Measurements from ENCODE around the gene CABP5.
"Not testable (repeated sequence)": the region's sequence is repeated elsewhere in the genome, so short reads cannot be mapped to it uniquely, and the experiment has no call there.

Gene CABP5

DNA sequence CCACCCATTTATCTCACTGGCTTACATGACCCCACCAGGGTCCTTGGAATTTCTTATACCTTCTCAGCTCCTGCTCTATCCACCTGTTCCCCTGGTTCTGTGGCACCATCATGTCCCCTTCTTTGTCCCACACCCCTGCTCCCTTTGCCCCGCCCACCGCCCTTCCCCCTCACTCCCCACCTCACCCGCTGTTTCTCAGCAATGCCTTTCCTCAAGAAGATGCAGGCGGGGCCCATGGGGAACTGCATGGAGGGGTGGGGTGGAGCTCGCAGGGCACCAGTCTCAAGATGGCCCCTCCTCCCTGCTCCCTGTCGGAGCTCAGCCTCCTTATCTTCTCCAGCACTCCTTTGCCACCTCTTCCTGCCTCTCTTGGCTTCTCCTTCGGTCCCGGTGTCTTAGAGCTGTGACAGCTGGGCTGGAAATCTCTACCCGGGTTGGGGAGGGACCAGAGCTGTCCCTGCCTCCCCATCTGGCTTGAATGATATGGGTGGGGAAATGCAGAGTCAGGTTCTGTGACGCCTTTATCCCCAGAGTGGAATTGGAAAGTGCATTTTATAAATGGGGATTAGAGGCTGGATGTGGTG lies at the start of gene CABP5:
CABP5 (minus strand) TSS at position 405 of the 584 bp plus-strand sequence; CDS start at position 248, 157 bp downstream.
- DNase-seq (ENCODE audit: low read depth): no peak

DNA sequence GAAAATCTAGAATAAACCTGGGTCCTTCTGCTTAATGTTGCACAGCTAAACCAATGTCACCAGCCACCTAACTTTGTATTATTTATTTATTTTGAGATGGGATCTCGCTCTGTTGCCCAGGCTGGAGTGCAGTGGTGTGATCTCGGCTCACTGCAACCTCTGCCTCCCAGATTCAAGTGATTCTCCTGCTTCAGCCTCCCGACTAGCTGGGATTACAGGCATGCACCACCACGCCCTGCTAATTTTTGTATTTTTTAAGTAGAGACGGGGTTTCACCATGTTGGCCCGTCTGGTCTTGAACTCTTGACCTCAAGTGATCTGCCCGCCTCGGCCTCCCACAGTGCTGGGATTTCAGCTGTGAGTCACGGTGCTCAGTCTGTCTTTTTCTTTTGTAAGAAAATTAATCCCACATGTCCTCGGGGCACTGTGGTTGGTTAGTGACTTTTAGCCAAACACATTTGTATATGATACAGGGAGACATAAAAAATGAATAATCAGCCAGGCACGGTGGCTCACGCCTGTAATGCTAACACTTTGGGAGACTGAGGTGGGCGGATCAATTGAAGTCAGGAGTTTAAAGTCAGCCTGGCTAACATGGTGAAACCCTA lies 47.3 kb upstream of the CABP5 start:
- DNase-seq (ENCODE audit: low read depth): not testable (repeated sequence)

DNA sequence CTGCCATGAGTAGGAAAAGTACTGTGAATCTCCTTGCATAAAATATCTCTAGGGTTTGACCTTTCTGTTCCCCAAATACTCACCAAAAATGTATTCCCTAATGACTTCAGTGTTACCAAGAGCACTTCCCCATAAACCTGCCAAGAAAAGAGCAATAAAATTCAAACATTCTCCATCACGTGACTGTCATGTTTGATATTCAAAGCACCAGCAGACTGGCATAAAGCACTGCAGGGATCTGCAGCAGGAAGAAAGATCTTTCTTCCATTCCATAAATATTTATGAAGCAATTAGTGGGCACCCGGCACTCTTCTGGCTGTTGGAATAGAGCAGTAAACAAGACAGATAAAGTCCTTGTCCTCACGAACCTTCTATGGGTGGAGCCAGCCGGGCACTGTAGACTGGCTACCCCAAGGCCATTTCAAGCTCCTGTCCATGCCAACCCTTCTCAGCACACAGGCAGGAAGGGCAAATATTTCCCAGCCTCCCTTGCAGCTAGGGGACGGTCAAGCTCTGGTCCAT lies 46.5 kb upstream of the CABP5 start:
- no peak for DNase-seq (ENCODE audit: low read depth)

DNA sequence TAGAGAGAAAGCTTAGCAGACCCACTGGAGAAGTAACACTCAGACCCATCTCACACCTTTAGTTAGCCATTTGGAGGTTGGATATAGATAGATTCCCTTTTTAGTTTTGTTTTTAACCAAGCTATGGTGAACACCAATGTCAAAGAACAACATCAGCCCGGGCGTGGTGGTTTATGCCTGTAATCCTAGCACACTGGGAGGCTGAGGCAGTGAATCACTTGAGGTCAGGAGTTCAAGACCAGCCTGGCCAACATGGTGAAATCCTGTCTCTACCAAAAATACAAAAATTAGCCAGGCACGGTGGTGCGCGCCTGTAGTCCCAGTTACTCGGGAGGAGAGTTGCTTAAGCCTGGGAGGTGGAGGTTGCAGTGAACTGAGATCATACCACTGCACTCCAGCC lies 45.1 kb upstream of the CABP5 start:
- not testable (repeated sequence) for DNase-seq (ENCODE audit: low read depth)

DNA sequence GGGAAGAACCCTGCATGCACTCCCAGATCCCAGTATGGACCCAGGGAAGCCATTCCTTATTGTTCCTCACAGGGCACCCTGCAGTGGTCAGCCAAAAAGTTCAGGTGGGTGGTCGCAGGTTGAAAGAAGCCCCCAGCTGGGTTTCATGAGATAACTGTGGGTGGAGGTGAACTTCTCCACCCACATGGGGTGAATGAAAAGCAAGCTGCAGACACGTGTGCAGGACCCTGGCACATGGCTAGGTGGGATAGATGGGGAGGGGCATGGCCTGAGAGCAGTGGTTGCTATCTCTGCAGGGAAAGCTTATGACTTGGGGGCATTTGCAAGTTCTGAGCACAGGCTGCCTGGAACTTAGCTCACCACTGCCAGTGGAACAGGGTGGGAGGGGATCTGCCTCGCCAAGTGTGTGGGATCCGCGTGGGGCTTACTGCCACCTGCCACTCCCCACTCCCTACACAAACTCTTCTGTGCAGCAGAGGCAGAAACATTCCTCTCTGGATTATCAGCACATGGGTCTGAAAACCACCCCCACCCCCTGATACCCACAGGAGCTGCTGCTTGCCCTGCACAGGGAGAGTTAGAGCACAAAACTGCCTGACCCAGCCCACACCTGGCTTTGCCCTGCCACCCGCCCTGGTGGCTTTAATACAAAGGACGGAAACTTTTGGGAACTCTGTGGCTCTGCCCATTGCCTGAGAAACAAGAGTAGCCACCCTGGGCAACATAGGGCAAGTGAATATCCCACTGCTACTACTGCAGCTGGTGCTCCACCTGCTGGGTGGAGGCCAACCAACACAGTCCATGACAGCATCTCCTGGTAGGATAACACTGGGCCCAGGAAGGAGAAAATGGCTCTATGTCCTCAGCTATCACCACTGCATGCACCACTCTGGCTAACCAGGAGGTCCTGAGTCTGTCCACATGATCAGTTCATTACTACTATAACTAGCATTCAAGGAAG lies 42.3 kb upstream of the CABP5 start:
- DNase-seq (ENCODE audit: low read depth): no peak

DNA sequence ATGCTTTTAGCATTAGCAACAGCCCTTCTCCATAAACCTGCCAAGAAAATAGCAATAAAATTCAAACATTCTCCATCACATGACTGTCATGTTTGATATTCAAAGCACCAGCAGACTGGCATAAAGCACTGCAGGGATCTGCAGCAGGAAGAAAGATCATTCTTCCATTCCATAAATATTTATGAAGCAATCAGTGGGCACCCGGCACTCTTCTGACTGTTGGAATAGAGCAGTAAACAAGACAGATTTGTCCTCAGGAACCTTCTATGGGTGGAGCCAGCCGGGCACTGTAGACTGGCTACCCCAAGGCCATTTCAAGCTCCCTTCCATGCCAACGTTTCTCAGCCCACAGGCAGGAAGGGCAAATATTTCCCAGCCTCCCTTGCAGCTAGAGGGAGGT lies 41.2 kb upstream of the CABP5 start:
- DNase-seq (ENCODE audit: low read depth): no peak

DNA sequence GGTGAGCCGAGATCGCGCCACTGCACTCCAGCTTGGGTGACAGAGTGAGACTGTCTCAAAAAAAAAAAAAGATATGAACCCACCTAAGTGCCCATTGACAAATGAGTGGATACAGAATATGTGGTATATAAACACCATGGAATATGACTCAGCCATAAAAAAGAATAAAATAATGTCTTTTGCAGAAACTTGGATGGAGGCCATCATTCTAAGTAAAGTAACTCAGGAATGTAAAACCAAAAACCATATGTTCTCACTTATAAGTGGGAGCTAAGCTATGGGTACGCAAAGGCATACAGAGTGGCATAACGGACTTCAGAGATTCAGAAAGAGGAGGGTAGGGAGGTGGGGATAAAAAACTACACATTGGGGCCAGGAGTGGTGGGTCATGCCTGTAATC lies 37.2 kb upstream of the CABP5 start:
- DNase-seq (ENCODE audit: low read depth): no peak

DNA sequence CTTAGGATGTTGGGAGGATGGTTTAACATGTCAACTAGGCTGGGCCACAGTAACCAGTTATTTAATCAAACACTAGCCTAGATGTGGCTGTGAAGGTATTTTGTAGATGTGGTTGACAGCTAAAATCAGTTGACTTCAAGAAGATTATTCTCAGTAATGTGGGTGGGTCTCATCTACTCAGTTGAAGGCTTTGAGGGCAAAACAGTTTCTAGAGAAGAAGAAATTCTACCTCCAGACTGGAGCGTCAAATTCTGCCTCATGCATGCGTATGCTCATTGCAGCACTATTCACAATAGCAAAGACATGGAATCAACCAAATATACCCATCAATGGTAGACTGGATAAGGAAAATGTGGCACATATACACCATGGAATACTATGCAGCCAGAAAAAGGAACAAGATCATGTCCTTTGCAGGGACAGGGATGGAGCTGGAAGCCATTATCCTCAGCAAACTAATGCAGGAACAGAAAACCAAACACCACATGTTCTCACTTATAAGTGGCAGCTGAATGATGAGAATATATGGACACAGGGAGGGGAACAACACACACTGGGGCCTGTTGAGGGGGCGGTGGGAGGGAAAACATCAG lies 26.4 kb upstream of the CABP5 start:
- DNase-seq (ENCODE audit: low read depth): not testable (repeated sequence)

DNA sequence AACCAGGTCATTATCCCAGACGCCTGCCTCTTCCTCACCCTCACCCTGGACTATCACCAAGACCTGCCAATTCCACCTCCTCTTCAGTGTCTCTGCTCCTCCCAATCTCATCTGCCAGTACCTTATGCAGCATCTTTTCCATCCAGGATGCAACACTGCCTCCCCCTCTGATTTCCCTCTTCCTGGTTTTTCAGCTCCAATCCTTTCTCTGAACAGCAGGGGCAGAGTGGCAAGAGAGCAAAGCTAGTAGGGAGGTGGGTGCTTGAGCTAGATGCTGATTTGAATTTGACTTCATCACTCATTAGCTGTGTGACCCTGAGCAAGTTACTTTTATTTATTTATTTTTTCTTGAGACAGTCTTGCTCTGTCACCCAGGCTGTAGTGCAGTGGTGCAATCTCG lies 25.6 kb upstream of the CABP5 start:
- DNase-seq (ENCODE audit: low read depth): no peak

DNA sequence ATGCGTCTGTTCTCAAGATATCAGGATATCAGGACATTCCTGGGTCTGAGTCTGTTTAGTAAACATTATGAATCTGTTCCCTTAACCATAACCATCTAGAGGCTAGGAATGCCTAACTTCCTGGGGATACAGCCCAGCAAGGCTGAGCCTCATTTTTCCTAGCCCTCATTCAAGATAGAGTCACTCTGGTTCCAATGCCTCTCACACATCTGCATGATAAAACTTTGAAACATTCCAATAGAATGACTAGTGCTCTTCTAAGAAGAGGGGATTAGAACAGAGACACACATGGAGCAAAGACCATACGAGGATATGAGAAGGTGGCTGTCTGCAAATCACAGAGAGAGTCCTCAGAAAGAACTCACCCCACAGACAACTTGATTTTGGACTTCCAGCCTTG lies 20.6 kb upstream of the CABP5 start:
- DNase-seq (ENCODE audit: low read depth): no peak

DNA sequence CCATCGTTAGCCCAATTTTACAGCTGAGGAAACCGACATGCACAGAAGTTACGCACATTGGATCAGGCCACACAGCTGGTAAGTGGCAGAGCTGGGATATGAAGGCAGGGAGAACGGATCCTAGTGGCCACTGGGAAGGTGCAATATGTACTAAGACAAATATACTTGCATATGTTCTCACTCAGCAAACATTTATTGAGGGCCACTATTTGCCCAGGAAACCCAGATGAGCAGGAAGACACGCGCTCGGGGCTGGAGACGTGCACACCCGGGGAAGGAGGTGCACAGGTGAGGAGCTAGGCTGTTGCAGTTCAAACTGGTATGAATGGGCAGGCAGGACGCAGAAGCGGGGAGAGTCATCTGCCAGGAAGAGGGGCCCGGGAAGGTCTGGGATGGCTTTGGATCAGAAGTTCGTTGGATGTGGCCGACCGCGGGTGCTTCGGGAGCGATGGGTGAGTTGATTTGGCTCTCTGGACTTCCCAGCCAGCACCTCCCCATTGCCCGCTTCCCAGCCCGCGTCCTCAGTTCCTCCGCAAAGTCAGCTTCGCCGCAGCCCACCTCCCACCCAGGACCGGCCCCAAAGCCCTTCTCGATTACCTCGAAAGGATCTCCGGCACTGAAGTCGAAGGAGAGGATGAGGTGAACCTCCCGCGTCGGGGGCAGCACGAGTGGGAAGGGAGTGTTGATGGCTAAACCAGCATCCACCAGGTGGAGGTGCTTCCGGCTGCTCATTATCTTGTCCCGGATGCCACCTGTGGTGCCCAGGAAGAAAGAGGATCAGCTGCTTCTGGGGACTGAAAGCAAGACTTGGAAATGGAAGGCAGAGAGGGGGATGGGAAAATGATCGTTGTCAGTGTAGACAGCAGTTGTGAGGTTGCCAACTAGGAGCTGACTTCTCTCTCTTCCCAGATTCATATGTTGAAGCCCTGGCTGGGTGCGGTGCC lies 17.8 kb upstream of the CABP5 start:
- no peak for DNase-seq (ENCODE audit: low read depth)

DNA sequence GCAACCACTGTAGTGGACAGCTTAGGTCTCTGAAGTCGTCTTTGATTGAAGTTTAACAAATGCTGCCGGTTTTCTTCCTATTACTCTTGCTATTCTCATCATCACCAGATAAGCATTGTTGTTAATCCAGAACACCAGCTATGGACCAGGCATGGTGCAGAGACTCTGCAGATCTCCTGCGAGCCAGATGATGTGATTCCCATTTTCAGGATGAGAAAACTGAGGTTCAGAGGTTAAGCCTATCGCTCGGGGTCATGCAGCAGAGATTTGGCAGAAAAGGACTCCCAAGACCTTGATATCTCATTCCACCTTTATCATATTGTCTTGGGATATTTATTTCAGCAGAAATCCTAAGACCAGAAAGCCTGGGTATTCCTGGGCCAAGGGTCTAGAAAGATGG lies 16.5 kb upstream of the CABP5 start:
- DNase-seq (ENCODE audit: low read depth): no peak

DNA sequence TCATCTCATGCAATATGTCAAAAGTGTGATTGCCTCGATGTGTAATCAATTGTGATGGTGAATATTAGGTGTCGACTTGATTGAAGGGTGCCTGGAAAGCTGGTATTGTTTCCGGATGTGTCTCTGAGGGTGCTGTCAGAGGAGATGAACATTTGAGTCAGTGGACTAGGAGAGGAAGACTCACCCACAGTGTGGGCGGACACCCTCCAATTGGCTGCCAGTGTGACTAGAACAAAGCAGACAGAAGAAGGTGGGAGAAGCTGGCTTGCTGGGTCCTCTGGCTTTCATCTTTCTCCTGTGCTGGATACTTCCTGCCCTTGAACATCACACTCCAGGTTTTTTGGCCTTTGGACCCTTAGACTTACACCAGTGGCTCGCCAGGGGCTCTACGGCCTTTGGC lies 15.5 kb upstream of the CABP5 start:
- DNase-seq (ENCODE audit: low read depth): no peak

DNA sequence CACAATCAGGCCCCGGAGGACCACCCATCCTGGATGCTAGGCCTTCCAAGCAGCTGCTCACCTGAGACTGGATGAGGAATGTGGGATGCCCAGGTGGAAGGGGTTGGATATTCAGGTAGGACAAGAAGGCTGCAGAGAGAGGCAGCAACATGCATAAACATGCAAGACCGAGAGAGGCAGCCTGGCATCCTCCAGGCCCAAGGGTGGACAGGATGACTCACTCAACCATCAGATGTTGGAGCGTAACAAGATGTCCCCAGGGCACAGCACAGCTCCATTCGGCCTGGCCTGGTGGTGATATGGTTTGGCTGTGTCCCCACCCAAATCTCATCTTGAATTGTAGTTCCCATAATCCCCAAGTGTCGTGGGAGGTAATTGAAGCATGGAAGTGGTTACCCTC lies 10.0 kb upstream of the CABP5 start:
- DNase-seq (ENCODE audit: low read depth): no peak

DNA sequence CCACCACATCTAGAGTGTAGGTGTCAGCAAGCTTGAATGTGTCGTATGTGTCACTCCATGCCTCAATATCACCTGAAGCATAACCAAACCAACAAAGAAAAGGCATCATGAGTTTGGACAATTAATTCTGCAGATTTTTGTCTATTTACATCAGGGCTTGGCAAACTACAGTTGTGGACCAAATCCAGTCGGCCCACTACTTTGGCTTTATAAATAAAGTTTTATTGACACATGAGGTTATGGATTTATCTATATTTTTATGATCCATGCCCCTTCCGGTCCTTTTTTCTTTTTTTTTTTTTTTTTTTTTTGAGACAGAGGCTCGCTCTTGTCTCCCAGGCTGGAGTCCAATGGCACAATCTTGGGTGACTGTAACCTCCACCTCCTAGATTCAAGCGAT lies 9.2 kb upstream of the CABP5 start:
- DNase-seq (ENCODE audit: low read depth): no peak

DNA sequence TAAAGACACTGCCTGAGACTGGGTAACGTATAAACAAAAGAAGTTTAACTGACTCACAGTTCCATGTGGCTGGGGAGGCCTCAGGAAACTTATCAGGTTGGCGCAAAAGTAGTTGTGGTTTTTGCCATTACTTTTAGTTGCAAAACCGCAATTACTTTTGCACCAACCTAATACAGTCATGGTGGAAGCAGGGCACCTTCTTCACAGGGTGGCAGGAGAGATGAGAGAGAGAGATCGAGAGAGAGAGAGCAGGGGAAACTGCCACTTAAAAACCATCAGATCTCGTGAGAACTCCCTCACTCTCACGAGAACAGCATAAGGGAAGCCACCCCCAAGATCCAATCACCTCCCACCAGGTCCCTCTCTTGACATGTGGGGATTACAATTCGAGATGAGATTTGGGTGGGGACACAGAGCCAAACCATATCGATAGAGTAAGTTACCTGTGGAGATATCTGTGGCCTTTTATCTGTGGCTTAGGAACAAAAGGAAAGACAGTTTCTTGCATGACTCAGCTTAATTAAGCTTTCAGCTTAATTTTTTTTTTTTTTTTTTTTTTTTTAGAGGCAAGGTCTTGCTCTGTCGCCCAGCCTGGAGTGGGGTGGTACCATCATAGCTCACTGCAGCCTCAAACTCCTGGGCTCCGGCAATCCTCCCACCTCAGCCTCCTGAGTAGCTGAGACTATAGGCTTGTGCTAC lies 7.6 kb upstream of the CABP5 start:
- DNase-seq (ENCODE audit: low read depth): no peak

DNA sequence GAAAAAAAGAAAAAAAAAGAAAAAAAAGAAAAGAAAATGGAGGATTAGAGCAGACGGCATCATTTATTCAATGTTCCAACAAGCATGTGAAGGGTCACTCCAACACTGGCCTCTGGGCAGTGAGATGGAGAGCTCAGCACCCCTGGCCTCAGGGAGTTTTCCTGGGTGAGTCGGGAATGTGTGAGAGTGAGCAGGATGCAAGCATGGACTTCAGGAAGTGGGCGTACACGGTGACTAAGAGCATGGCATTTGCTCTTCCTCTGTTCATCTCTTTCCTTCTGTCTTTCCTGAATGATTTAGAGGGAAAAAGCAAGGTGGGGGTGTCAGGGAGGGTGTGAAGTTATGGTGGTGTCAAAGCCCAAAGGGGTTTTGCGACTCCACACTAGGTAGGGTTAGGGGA lies 682 bp upstream of the CABP5 start:
- DNase-seq (ENCODE audit: low read depth): no peak

DNA sequence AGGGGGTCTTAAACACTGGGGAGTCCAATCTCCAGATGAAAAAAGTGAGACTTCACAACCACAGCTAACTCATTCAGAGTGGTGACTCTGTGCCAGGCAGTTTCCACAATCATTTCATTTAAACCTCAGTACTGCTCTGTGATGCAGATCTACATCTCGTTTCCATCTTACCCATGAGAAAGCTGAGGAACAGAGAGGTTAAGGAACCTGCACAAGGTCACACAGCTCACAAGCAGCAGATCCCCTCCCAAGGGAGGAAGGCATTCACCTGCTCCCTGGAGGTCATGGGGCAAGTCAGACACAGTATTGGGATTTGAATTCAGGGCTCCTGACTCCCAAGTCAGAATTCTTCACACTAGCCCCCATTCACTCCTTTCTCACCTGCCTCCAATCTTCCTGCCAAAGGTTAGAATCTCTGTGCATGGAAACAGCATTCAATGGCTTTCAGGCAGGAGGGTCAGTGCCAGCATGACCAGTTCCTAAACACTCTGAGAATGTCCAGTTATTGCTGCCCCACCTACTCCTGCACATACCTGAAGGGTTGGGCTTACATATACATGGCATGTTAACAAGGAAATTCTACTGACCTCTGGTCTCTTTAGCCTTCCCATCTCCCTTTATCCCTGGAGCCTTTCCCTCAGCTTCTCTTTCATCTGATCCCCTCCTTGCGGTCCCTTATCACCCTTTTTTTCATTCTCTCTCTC lies 1.9 kb downstream of the CABP5 start:
- DNase-seq (ENCODE audit: low read depth): no peak

DNA sequence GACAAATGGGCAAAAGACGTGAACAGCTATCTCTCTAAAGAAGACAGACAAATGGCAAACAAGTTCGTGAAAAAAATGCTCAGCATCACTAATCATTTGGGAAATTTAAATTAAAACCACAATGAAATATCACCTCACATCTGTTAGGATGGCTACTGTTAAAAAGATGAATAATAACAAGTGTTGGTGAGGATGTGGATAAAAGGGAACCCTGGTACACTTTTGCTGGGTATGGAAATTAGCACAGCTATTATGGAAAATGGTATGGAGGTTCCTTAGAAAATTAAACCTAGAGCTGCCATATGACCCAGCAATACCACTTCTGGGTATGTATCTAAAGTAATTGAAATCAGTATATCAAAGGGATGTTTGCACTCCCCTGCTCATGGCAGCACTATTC lies 7.1 kb downstream of the CABP5 start:
- no peak for DNase-seq (ENCODE audit: low read depth)

DNA sequence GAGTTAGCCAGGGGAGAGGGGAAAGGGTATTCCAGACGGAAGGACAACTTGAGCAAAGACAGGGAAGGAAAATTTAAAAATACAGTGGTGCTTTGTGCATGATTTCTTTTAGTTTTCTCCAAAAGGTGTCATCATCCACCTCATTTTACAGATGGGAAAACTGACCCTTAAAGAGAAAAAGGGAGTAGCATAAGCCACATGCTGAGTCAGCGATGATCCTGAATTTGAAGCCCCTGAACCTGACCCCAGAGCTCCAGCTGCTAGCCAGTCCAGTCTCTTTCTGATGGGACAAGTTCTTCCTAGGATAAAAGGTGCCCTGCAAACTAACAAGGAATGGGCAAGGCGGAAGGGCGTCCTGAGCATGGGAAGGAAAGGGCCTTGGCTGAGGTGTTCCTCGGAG lies 10.3 kb downstream of the CABP5 start:
- no peak for DNase-seq (ENCODE audit: low read depth)
